HG03064 (cell line): ENCODE measurements around the gene NPHP1.
"Not testable (repeated sequence)": the region's sequence is repeated elsewhere in the genome, so short reads cannot be mapped to it uniquely, and the experiment has no call there.

Experiments
- ATAC-seq: cut with Tn5 transposase; IDR thresholded peaks from one replicate; pipeline ENCODE4 v1.9.1; 2021; ENCODE audit warnings: low read depth; ENCODE audit not compliant: unreplicated experiment

Gene NPHP1

GRCh38 chr2:110205660-110206455 lies 1.0 kb upstream of the NPHP1 start:
- ATAC-seq, result no peak

GRCh38 chr2:110198016-110198415 lies 6.8 kb downstream of the NPHP1 start:
- ATAC-seq, result no peak

GRCh38 chr2:110197452-110197851 lies 7.4 kb downstream of the NPHP1 start:
- no peak for ATAC-seq

GRCh38 chr2:110190169-110190568 lies 14.6 kb downstream of the NPHP1 start:
- ATAC-seq, result not testable (repeated sequence)

- ATAC-seq, result no peak
These were observed 22.4 kb downstream of the NPHP1 start for GRCh38 chr2:110182449-110182848.

- no peak for ATAC-seq
These were observed 24.8 kb downstream of the NPHP1 start for GRCh38 chr2:110180036-110180435.

GRCh38 chr2:110173523-110173922 lies 31.3 kb downstream of the NPHP1 start:
- ATAC-seq, result no peak

- no peak for ATAC-seq
These were observed 32.3 kb downstream of the NPHP1 start for GRCh38 chr2:110172506-110172905.

DNA sequence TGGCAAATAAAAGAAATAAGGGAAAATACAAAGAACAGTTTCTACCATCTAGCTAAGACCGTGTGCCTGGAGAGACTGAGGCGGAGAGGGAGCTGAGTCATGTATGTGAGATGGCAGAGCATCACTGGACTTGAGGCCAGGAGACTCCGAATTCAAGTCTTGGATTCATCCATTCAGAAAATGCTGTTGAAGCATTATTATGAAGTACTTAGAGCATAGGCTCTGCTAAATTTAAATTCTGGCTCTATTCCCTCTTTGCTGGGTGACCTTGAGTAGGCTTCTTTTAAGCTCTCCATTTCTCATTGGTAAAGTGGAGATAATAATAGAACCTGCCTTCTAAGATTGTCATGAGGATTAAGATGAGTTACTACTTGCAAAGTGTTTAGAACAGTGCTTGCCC lies 34.7 kb downstream of the NPHP1 start:
- no peak for ATAC-seq

DNA sequence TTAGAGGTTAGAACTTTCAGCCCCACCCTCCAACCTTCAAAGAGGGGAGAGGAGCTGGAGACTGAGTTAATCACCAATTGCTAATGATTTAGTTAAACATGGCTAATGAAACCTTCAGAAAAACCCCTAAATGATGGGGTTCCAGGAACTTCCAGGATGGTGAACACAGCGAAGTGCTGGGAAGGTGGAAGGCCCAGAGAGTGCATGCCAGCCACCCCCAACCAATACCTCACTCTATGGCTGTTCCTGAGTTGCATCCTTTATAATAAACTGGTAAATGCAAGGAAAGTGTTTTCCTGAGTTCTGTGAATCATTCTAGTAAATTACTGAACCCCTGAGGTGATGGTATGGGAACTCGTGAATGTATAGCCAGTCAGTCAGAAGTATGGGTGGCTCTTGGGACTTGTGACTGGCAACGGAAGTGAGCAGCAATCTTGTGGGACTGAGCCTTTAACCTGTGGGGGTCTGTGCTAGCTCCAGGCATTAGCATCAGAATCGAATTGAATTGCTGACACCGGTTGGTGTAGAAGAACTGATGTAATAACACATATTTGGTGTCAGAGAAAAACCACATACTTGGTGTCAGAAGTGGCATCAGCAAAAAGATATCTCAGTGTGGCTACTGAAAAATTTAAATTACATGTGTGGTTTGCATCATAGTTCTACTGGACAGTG lies 37.4 kb downstream of the NPHP1 start:
- no peak for ATAC-seq

GRCh38 chr2:110166266-110166665 lies 38.5 kb downstream of the NPHP1 start:
- ATAC-seq, result no peak

GRCh38 chr2:110157153-110157793 lies 47.5 kb downstream of the NPHP1 start:
- ATAC-seq, result no peak

- ATAC-seq, result not testable (repeated sequence)
These were observed 50.0 kb downstream of the NPHP1 start for GRCh38 chr2:110154828-110155227.

DNA sequence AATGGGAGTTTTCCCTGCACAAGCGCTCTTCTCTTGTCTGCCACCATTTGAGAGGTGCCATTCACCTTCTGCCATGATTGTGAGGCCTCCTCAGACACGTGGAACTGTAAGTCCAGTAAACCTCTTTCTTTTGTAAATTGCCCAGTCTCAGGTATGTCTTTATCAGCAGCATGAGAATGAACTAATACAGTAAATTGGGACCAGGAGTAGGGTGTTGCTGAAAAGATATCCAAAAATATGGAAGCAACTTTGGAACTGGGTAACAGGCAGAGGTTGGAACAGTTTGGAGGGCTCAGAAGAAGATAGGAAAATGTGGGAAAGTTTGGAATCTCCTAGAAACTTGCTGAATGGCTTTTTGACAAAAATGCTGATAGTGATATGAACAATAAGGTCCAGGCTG lies 50.6 kb downstream of the NPHP1 start:
- not testable (repeated sequence) for ATAC-seq

- ATAC-seq, result no peak
These were observed 51.4 kb downstream of the NPHP1 start for GRCh38 chr2:110153416-110153815.

- no peak for ATAC-seq
These were observed 51.9 kb downstream of the NPHP1 start for GRCh38 chr2:110152943-110153342.

DNA sequence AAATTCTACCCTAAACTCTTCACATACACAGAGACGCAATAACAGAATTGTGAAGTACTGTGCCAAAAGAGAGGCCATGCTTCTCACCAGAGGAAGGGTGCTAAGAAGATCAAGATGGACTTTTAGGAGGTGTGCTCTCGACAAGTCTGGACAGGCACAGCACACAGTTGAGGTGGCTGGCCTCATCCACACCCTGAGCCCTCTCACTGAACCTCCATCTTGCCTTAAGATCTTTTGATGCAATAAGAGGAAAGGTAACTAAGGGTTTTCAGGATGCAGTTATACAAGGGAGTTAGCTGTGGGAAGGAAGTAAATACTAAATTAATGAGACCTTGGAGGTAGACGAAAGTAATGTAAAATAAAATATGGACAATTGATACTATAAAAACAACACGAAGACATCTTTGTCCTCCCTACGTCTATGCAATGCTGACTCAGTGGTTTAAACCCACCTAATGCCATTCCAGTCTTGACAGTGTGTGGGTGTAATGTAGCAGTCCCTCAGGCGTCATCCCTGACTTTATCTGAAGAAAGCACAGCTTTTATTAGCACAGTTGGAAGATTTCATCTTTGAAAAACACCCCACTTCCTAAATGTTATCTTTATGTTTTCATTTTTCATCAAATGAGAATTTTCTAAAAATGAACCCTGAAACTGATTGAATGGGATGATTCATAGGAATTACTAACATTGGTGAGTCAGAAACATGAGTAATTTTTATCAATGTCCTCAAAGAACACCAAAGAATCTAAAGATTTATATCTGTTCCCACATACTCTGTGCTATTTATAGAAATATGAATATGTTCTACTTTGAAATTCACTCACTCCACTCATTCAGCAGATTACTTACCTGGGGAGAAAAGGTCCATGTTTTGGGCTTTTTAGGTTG lies 55.2 kb downstream of the NPHP1 start:
- ATAC-seq, result no peak

DNA sequence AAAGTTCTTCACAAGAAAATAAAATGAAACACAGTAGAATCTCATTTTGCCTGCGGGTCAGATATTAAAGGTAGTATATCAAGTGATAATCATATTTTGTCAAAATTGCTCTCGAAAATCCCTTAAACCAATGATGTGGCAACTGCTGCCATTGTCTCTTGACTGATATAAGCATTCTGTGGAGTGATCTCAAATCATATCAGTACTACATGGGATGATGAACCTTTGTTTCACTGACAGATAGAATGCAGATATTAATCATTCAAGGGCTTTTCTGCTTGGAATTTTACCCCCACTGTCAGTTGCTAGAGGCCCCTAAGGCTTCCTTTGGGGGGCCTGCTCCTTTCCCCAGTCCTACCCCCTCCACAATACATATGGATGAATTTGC lies 57.9 kb downstream of the NPHP1 start:
- no peak for ATAC-seq

GRCh38 chr2:110146183-110146944 lies 58.4 kb downstream of the NPHP1 start:
- no peak for ATAC-seq

DNA sequence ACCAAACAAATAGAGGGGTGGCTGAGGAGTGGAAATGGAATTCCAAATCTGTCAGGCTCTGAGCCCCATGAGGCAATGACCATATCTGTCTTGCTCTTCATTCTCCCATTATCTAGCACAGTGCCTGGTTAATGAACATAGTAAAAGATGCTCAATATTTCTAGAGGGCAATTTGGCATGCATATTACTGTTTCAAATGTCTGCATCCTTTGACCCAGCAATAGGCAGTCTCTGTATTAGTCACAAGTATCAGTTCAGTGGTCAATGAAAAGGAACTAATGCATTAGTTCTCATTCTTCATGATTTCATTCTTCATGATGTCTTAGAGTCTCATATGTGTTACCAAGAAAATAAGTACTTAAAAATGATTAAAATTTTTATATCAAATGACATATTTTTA lies 60.8 kb downstream of the NPHP1 start:
- ATAC-seq, result no peak
